H1 (cell line): ENCODE results near the gene EPHA10. TPM values are rescaled to one million over a fixed set of nuclear protein-coding genes. Genes with fewer than 3 reads are reported as not detected.

Experiments
- CTCF ChIA-PET: fragments of 300-600 bp; sonication (Branson Sonifier 250); formaldehyde crosslinking; loops from one replicate; lab custom pipeline; 2021; ENCODE audit not compliant: partially characterized antibody; lab: Charles Lee
- POLR2A ChIA-PET: fragments of 300-600 bp; sonication (Branson Sonifier 250); formaldehyde crosslinking; loops from one replicate; lab custom pipeline; 2021; ENCODE audit warnings: inconsistent platforms; ENCODE audit not compliant: partially characterized antibody; lab: Charles Lee
- DNase-seq, 2 experiments: peaks; one replicate each; pipeline versions ENCODE4 v3.0.0 to v3.0.0-alpha.2; 2010 to 2022; ENCODE audit warnings: low spot score in 2 of 2, low read depth in 1 of 2, mixed read lengths in 1 of 2
- FAIRE-seq: peaks from 2 replicates; lab custom pipeline; 2011; peaks lifted over from hg19 to GRCh38; lab: Jason Lieb, UNC
- H2AFZ ChIP-seq: 2 replicates; pipeline ENCODE4 v1.8.1; 2012; ENCODE audit warnings: low read length, inconsistent platforms
- H2AK5ac ChIP-seq: 2 replicates; pipeline ENCODE4 v1.6.1; 2013; ENCODE audit warnings: low read depth, low read length
- H2BK120ac ChIP-seq: replicated peaks from 2 replicates; pipeline ENCODE3; 2013; ENCODE audit warnings: low read depth, low read length, inconsistent platforms
- H2BK12ac ChIP-seq: 2 replicates; pipeline ENCODE4 v1.6.1; 2013; ENCODE audit warnings: low read depth, low read length
- H2BK15ac ChIP-seq: 2 replicates; pipeline ENCODE4 v1.6.1; 2013; ENCODE audit warnings: low read length
- H2BK20ac ChIP-seq: 2 replicates; pipeline ENCODE4 v1.6.1; 2013; ENCODE audit warnings: low read length
- H2BK5ac ChIP-seq: 2 replicates; pipeline ENCODE4 v1.6.1; 2013; ENCODE audit warnings: low read depth, low read length
- H3K14ac ChIP-seq: 2 replicates; pipeline ENCODE4 v1.6.1; 2013; ENCODE audit warnings: inconsistent platforms; ENCODE audit not compliant: insufficient read length
- H3K18ac ChIP-seq: 2 replicates; pipeline ENCODE4 v1.6.1; 2013; ENCODE audit warnings: low read length; ENCODE audit errors: extremely low read depth
- H3K23ac ChIP-seq: 2 replicates; pipeline ENCODE4 v1.6.1; 2013; ENCODE audit warnings: inconsistent platforms; ENCODE audit not compliant: insufficient read length
- H3K23me2 ChIP-seq: 2 replicates; pipeline ENCODE4 v1.6.1; 2013; ENCODE audit warnings: low read depth, low read length
- H3K27ac ChIP-seq: 2 replicates; pipeline ENCODE4 v1.6.1; 2011; ENCODE audit warnings: low read depth, low read length, inconsistent platforms
- H3K27me3 ChIP-seq, 4 experiments: replicated peaks in 1 of 4; 1 replicate in 1 of 4; 2 replicates in 3 of 4; pipeline versions ENCODE4 v1.6.1 to v1.8.1; 2011 to 2013; ENCODE audit warnings: low read length in 3 of 4, mild to moderate bottlenecking in 3 of 4, inconsistent platforms in 2 of 4, mixed read lengths in 2 of 4, moderate library complexity in 1 of 4; ENCODE audit not compliant: control insufficient read depth in 3 of 4, insufficient read depth in 3 of 4; ENCODE audit errors: extremely low read depth in 1 of 4
- H3K36me3 ChIP-seq, 4 experiments: 2 replicates each; pipeline versions ENCODE4 v1.6.1 to v1.8.1; 2011 to 2013; ENCODE audit warnings: mild to moderate bottlenecking in 4 of 4, low read length in 3 of 4, moderate library complexity in 2 of 4, control low read depth in 1 of 4, inconsistent platforms in 1 of 4; ENCODE audit not compliant: insufficient read depth in 4 of 4, control insufficient read depth in 2 of 4
- H3K4ac ChIP-seq: replicated peaks from 2 replicates; pipeline ENCODE3; 2013; ENCODE audit warnings: low read length, low read depth, mixed read lengths, inconsistent platforms; ENCODE audit not compliant: insufficient read length
- H3K4me1 ChIP-seq, 4 experiments: replicated peaks in 1 of 4; 1 replicate in 1 of 4; 2 replicates in 3 of 4; pipeline versions ENCODE4 v1.6.1 to v1.8.1; 2011 to 2013; ENCODE audit warnings: low read length in 3 of 4, inconsistent platforms in 2 of 4, mixed read lengths in 1 of 4; ENCODE audit not compliant: insufficient read depth in 4 of 4, control insufficient read depth in 3 of 4
- H3K4me2 ChIP-seq, 2 experiments: 2 replicates each; pipeline versions ENCODE4 v1.6.1 to v1.8.1; 2011 to 2013; ENCODE audit warnings: low read depth in 2 of 2, low read length in 2 of 2, control low read depth in 1 of 2, inconsistent platforms in 1 of 2, mild to moderate bottlenecking in 1 of 2; ENCODE audit not compliant: insufficient read depth in 1 of 2
- H3K4me3 ChIP-seq, 4 experiments: fragments of 200-600, 300-600 bp in 1 of 4; sonication (generic), shearing (Covaris generic), sonication (Bioruptor Twin) in 1 of 4; 2 replicates each; pipeline versions ENCODE4 v1.5.1 to v1.8.1; 2011 to 2016; ENCODE audit warnings: low read length in 4 of 4, low read depth in 3 of 4, control low read depth in 2 of 4, inconsistent platforms in 2 of 4, mild to moderate bottlenecking in 2 of 4, mixed read lengths in 1 of 4, moderate library complexity in 1 of 4; ENCODE audit not compliant: insufficient read depth in 2 of 4; ENCODE audit errors: extremely low read depth in 1 of 4
- H3K56ac ChIP-seq: replicated peaks from 2 replicates; pipeline ENCODE3; 2013; ENCODE audit warnings: low read depth, mild to moderate bottlenecking, mixed read lengths, low read length, inconsistent platforms; ENCODE audit not compliant: insufficient read length
- H3K79me1 ChIP-seq: 2 replicates; pipeline ENCODE4 v1.6.1; 2013; ENCODE audit warnings: low read depth, low read length, control low read depth
- H3K79me2 ChIP-seq, 2 experiments: 2 replicates each; pipeline versions ENCODE4 v1.6.1 to v1.8.1; 2012 to 2013; ENCODE audit warnings: low read length in 2 of 2, mild to moderate bottlenecking in 2 of 2, inconsistent platforms in 1 of 2; ENCODE audit not compliant: insufficient read depth in 2 of 2, control insufficient read depth in 1 of 2
- H3K9ac ChIP-seq, 4 experiments: replicated peaks in 1 of 4; 1 replicate in 1 of 4; 2 replicates in 3 of 4; pipeline versions ENCODE4 v1.6.1 to v1.8.1; 2011 to 2013; ENCODE audit warnings: low read depth in 3 of 4, low read length in 3 of 4, control low read depth in 2 of 4, mild to moderate bottlenecking in 2 of 4, moderate library complexity in 2 of 4, inconsistent platforms in 1 of 4; ENCODE audit errors: extremely low read depth in 1 of 4
- H3K9me3 ChIP-seq, 2 experiments: 2 replicates each; pipeline versions ENCODE4 v1.6.1 to v1.8.1; 2012 to 2013; ENCODE audit warnings: mild to moderate bottlenecking in 2 of 2, moderate library complexity in 2 of 2, control low read depth in 1 of 2, inconsistent platforms in 1 of 2, low read depth in 1 of 2, low read length in 1 of 2, mixed read lengths in 1 of 2; ENCODE audit not compliant: insufficient read depth in 2 of 2
- H4K20me1 ChIP-seq, 2 experiments: replicated peaks in 1 of 2; 2 replicates each; pipeline versions ENCODE3 to v1.8.1; 2011 to 2013; ENCODE audit warnings: inconsistent platforms in 2 of 2, low read length in 2 of 2, mild to moderate bottlenecking in 1 of 2; ENCODE audit not compliant: insufficient read depth in 2 of 2, control insufficient read depth in 1 of 2
- H4K5ac ChIP-seq: 2 replicates; pipeline ENCODE4 v1.6.1; 2013; ENCODE audit warnings: low read length, low read depth, mixed read lengths, inconsistent platforms; ENCODE audit not compliant: insufficient read length
- H4K8ac ChIP-seq: 2 replicates; pipeline ENCODE4 v1.8.0; 2013; ENCODE audit warnings: mild to moderate bottlenecking, moderate library complexity, low read length, inconsistent platforms; ENCODE audit not compliant: insufficient read depth; ENCODE audit errors: extremely low read depth
- H4K91ac ChIP-seq: replicated peaks from 2 replicates; pipeline ENCODE3; 2013; ENCODE audit warnings: low read length, mixed read lengths, inconsistent platforms; ENCODE audit not compliant: insufficient read length
- CBX8 ChIP-seq: fragments of 300-800, 300-1000 bp; sonication (generic); IDR thresholded peaks from 2 replicates; pipeline ENCODE4 v1.7.1; 2016; ENCODE audit warnings: low read depth, low read length, borderline replicate concordance
- CHD1 ChIP-seq: IDR thresholded peaks from 2 replicates; pipeline ENCODE4 v1.6.1; 2012; ENCODE audit warnings: low read depth, low read length, improper control_type of control experiment
- EGR1 ChIP-seq: IDR thresholded peaks from 2 replicates; pipeline ENCODE4 v1.6.1; 2011; ENCODE audit warnings: low read depth, low read length, borderline replicate concordance
- GABPA ChIP-seq: IDR thresholded peaks from 2 replicates; pipeline ENCODE4 v1.6.1; 2011; ENCODE audit warnings: mild to moderate bottlenecking, low read length, moderate library complexity, borderline replicate concordance; ENCODE audit not compliant: insufficient read depth
- JUND ChIP-seq: IDR thresholded peaks from 2 replicates; pipeline ENCODE4 v1.6.1; 2011; ENCODE audit warnings: mild to moderate bottlenecking, improper control_type of control experiment, low read length
- NANOG ChIP-seq: IDR thresholded peaks from 2 replicates; pipeline ENCODE4 v1.6.1; 2011; ENCODE audit warnings: low read length, low read depth, mild to moderate bottlenecking, inconsistent platforms; ENCODE audit not compliant: insufficient read depth, poor library complexity, severe bottlenecking
- SAP30 ChIP-seq: fragments of 300-600 bp; sonication (generic); IDR thresholded peaks from 2 replicates; pipeline ENCODE4 v1.7.1; 2012; ENCODE audit warnings: low read length, moderate library complexity, mild to moderate bottlenecking, inconsistent platforms; ENCODE audit not compliant: insufficient read depth, insufficient replicate concordance
- SRF ChIP-seq: IDR thresholded peaks from 2 replicates; pipeline ENCODE4 v1.6.1; 2011; ENCODE audit warnings: mild to moderate bottlenecking, low read depth, low read length, moderate library complexity
- TEAD4 ChIP-seq: IDR thresholded peaks from 2 replicates; pipeline ENCODE4 v1.6.1; 2012; ENCODE audit warnings: low read depth, low read length, inconsistent platforms, mixed read lengths
- WGBS, 2 experiments: shearing (Covaris generic) in 1 of 2; methylation state at CpG; one replicate each; pipeline versions ENCODE4 v1.1.6 to v1.1.7; 2013 to 2015; ENCODE audit warnings: low lambda C conversion rate in 2 of 2, mixed read lengths in 2 of 2, inconsistent platforms in 1 of 2, low coverage in 1 of 2, missing lambda C conversion rate in 1 of 2; ENCODE audit not compliant: insufficient replicate concordance in 2 of 2, insufficient coverage in 1 of 2, insufficient read length in 1 of 2; ENCODE audit errors: extremely low coverage in 1 of 2, missing lambda C conversion rate in 1 of 2; 5-methylcytosine and 5-hydroxymethylcytosine counted together
- polyA plus RNA-seq, 7 experiments: library from polyadenylated mRNA; depleted of rRNA in 3 of 7; stranded (reverse) in 5 of 7; unstranded in 2 of 7; fragments of >200 nt in 5 of 7; fragments of 200-250 nt in 2 of 7; gene quantifications; 1 replicate in 5 of 7; 2 replicates in 1 of 7; 4 replicates in 1 of 7; pipeline versions ENCODE4 v1.2.1 to v1.2.3, GENCODE V29; 2011 to 2013; ENCODE audit warnings: missing spikeins in 2 of 7, mixed read lengths in 2 of 7
- total RNA-seq: library from RNA; stranded (reverse); fragmentation: NEBNext Ultra II Directional; extraction: Animal tissue kit (Norgen Biotek cat#: 25700); gene quantifications from 2 replicates; pipeline ENCODE4 v1.2.1, GENCODE V29; 2021
- TF ChIP-seq, protein P1 (sequence below): IDR thresholded peaks from 2 replicates; pipeline ENCODE4 v1.6.1; 2011; ENCODE audit warnings: low read depth, mild to moderate bottlenecking, low read length; ENCODE audit not compliant: insufficient read depth
- TF ChIP-seq, protein P2 (sequence below): IDR thresholded peaks from 2 replicates; pipeline ENCODE4 v1.6.1; 2012; ENCODE audit warnings: inconsistent platforms

EPHA10 gene
- total and polyA plus RNA-seq, 2 of the 8 experiments (the other 6 are each of a cell fraction or from before 2014, with no cell fraction given): 0.54 to 1.0 TPM

DNA sequence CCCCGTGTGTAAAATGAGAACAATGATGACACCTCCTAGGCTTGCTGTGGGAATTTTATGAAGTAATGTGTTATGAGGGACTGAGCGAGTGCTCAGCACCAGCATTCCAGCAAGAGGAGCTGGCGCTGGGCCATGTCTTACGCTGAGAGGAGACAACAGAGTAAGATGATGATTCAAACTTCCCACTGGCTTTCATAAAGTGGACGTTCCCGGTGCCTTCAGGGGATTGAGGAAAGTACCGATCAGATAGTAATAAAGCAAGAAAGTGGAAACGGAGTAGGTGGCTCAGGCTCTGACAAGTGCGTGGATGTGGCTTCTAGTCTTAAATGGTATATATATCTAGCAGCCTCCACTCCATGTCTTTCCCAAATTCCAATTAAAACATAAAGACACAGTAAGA, 23.8 kb downstream of the EPHA10 start:
- Histone ChIP-seq H2BK12ac (no peak overlapping the region), H3K27me3 (peaks cover 0 to 2% (median 0%) of the 10 kb centered on the region in 4 experiments; a peak in 1 of 7 replicates), H4K91ac (no peak overlapping the region), H2BK120ac (no peak overlapping the region), H2BK20ac (no peak overlapping the region), H2AK5ac (no peak overlapping the region), H3K18ac (no peak overlapping the region), H2BK5ac (no peak overlapping the region), H3K9me3 (no peaks in the 10 kb centered on the region), H3K23ac (no peak overlapping the region), H3K4me2 (no peak overlapping the region), H3K56ac (no peak overlapping the region), H3K79me1 (no peaks in the 10 kb centered on the region), H3K4me1 (no peaks in the 10 kb centered on the region), H3K4me3 (no peak overlapping the region), H3K4ac (no peak overlapping the region), H3K9ac (no peak overlapping the region), H3K23me2 (peaks cover 1% of the 10 kb centered on the region; the same call in 1 of the 2 replicates), H4K20me1 (no peaks in the 10 kb centered on the region), H3K27ac (no peak overlapping the region), H2AFZ (no peak overlapping the region), H4K8ac (no peak overlapping the region), H3K14ac (no peak overlapping the region), H3K79me2 (no peaks in the 10 kb centered on the region), H2BK15ac (no peak overlapping the region), H3K36me3 (no peaks in the 10 kb centered on the region), H4K5ac (no peak overlapping the region)
- CTCF ChIA-PET: interaction anchor here (0.9 kb wide), 1 partner anchor 25 kb away, joined by 3 read pairs; no protein-coding TSS in a partner anchor
- FAIRE-seq (no peak), DNase-seq (no peak)
- 85% methylated on average over 9 of the region's 9 CpGs; no CpG with 5 or more reads in 1 of the 2 experiments for WGBS, 2 experiments
- POLR2A ChIA-PET: no interaction called here
- TF ChIP-seq JUND (no peak), EGR1 (no peak), CBX8 (no peak), SRF (no peak), SAP30 (no peak), GABPA (no peak), NANOG (no peak), CHD1 (no peak), TEAD4 (no peak)
- TF ChIP-seq, protein P1, sequence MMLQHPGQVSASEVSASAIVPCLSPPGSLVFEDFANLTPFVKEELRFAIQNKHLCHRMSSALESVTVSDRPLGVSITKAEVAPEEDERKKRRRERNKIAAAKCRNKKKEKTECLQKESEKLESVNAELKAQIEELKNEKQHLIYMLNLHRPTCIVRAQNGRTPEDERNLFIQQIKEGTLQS: no peak
- TF ChIP-seq, protein P2, sequence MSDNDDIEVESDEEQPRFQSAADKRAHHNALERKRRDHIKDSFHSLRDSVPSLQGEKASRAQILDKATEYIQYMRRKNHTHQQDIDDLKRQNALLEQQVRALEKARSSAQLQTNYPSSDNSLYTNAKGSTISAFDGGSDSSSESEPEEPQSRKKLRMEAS: no peak
